Right forelimb (tissue), 1 donor: ENCODE measurements around the gene VSX2.

Source experiments
- DNase-seq: peaks from one replicate; pipeline ENCODE4 v3.0.0-alpha.2; 2018

VSX2 gene

DNA sequence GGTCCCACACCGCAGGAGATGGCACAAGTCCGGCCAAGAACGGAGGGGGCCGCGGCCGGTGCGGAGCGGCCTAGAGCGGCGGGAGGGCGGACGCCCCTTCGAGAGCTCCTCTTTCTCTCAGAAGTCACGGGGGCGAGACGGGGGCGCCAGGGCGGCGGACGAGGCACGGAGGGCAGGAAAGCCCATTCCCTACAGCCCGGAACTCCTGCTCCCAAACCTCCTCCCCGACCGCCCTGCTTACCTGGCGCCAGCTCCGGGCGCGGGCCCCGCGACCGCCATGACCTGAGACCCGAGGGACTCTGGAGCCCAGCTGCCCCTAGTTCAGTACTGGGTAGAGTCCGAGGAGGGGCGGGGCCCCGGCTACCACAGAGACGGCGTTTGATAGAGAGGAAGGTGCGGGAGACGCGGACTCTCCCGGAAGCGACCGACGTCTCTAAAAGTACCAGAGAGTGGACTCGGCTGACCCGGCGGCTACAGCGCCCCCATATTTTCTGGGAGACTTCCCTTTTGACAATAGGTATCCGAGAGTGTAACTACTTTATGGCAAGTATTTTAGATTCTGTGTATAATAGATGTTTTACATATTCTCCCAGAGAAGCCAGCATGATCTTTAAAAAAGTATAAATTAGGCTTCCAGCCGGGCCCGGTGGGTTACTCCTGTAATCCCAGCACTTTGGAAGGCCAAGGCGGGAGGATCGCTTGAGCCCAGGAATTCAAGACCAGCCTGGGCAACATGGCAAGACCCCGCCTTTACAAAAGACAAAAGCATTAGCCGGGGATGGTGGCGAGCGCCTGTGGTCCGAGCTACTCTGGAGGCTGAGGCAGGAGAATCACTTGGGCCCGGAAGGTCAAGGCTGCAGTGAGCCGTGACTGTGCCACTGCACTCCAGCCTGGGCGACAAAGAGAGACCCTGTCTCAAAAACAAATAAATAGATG is 63.7 kb downstream of the VSX2 start, which contains the start of gene ABCD4:
TSS of gene ABCD4 (minus strand) at position 301 of the 936 bp plus-strand sequence. CDS start at position 279, 22 bp downstream.
- peak; percentile 94 for DNase-seq

GRCh38 chr14:74308695-74309094 is 69.4 kb downstream of the VSX2 start:
- no peak for DNase-seq

DNA sequence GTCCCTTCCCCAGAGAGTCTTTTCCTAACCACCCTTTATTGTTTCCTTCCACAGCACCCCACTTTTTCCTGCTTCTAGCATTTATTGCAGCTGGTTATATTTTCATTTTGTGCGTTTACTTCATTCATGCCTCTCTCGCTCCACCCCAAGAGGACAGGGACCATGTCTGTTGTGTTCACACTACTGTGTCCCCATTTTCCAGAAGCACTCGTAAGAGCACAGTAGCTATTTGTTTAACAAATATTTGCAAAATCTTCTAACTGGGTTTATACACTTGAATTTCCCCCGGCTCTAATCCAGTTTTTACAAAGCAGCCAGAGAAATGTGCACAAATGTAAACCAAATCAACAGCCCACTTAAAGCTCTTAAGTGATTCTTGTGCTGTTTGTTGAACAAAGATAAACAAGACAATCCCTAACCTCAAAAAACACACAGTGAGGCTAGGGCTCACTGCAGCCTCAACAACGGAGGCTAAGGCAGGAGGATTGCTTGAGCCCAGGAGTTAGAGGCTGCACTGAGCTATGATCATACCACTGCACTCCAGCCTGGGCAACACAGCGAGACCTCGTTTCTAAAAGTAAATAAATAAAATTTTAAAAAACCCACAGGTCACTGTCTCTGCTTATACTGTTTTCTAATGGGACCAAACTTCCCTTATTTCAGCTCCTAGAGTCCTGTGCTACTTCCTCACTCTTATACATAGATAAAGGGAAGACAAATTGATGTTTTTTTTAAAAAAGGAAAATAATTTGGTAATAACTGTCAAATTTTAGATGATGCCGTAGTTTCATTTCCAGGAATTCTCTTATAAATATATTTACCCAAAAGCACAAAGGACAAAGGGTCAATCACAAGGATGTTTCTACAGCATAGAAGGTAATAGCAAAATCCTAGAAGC is 70.1 kb downstream of the VSX2 start:
- DNase-seq: no peak

DNA sequence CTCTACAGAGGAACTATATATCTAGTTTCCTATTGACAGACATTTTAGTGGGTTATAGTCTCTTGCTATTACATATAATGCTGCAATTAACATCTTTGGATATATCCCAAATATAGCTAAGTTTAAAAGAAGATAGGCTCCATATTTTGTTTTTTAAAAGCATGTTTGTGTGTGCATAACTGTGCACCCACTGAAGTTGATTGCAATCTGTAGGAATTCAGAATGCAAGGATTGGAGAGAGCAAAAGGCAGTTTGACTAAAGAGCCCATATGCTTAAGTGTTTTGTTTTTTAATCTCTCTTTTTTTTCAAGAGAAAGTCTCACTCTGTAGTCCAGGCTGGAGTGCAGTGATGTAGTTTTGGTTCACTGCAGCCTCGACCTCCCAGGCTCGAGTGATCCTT is 72.9 kb downstream of the VSX2 start:
- no peak for DNase-seq
